Neural progenitor cell (in vitro differentiated cells): ENCODE measurements around the gene SSTR5. TPM values are rescaled to one million over a fixed set of nuclear protein-coding genes. Genes with fewer than 3 reads are reported as not detected.

Source experiments
- DNase-seq: peaks from one replicate; pipeline ENCODE4 v3.0.0-alpha.2; 2016; ENCODE audit warnings: low spot score
- H2AFZ ChIP-seq: fragments of 200-600 bp; sonication (generic); replicated peaks from 2 replicates; pipeline ENCODE4 v1.6.1; 2016; ENCODE audit warnings: antibody characterized with exemption
- H3F3A ChIP-seq: fragments of 200-600 bp; sonication (generic); 2 replicates; pipeline ENCODE4 v1.6.1; 2016; ENCODE audit warnings: antibody characterized with exemption, low read depth
- H3K27ac ChIP-seq: fragments of 200-600 bp; sonication (generic); 2 replicates; pipeline ENCODE4 v1.5.1; 2016; ENCODE audit warnings: mild to moderate bottlenecking
- H3K27me3 ChIP-seq: fragments of 200-600 bp; sonication (generic); 2 replicates; pipeline ENCODE4 v1.6.1; 2016; ENCODE audit warnings: mild to moderate bottlenecking, moderate library complexity
- H3K36me3 ChIP-seq: fragments of 200-600 bp; sonication (generic); 2 replicates; pipeline ENCODE4 v1.5.1; 2016
- H3K4me1 ChIP-seq: fragments of 200-600 bp; sonication (generic); 2 replicates; pipeline ENCODE4 v1.6.1; 2016; ENCODE audit warnings: mixed run types
- H3K4me2 ChIP-seq: fragments of 200-600 bp; sonication (generic); 2 replicates; pipeline ENCODE4 v1.6.1; 2016
- H3K4me3 ChIP-seq: fragments of 200-600 bp; sonication (generic); 2 replicates; pipeline ENCODE4 v1.5.1; 2016
- H3K79me2 ChIP-seq: fragments of 200-600 bp; sonication (generic); 2 replicates; pipeline ENCODE4 v1.6.1; 2016; ENCODE audit warnings: low read depth
- H3K9ac ChIP-seq: fragments of 200-600 bp; sonication (generic); 2 replicates; pipeline ENCODE4 v1.6.1; 2016
- H3K9me3 ChIP-seq: fragments of 200-600 bp; sonication (generic); 2 replicates; pipeline ENCODE4 v1.5.1; 2016; ENCODE audit warnings: low read depth
- H4K20me1 ChIP-seq: fragments of 200-600 bp; sonication (generic); 2 replicates; pipeline ENCODE4 v1.6.1; 2016; ENCODE audit warnings: low read depth
- H3K27ac Mint-ChIP-seq: 3 replicates; pipeline ENCODE4 v1.8.0; 2021; ENCODE audit warnings: mixed read lengths
- H3K27me3 Mint-ChIP-seq: 2 replicates; pipeline ENCODE4 v1.8.0; 2022; ENCODE audit warnings: low read depth, mild to moderate bottlenecking, inconsistent platforms, moderate library complexity, mixed read lengths; ENCODE audit not compliant: insufficient read depth
- H3K36me3 Mint-ChIP-seq: 3 replicates; pipeline ENCODE4 v1.8.0; 2021; ENCODE audit warnings: mixed read lengths
- H3K4me1 Mint-ChIP-seq: 3 replicates; pipeline ENCODE4 v1.8.0; 2021; ENCODE audit warnings: mixed read lengths
- H3K4me3 Mint-ChIP-seq: 3 replicates; pipeline ENCODE4 v1.8.0; 2021; ENCODE audit warnings: mild to moderate bottlenecking, moderate library complexity, mixed read lengths
- H3K9me3 Mint-ChIP-seq: 3 replicates; pipeline ENCODE4 v1.8.0; 2020; ENCODE audit warnings: mixed read lengths
- EZH2 ChIP-seq: fragments of 200-600 bp; sonication (generic); IDR thresholded peaks from 2 replicates; pipeline ENCODE4 v1.6.1; 2017; ENCODE audit warnings: antibody characterized with exemption, mild to moderate bottlenecking, moderate library complexity
- EZH2phosphoT487 ChIP-seq: fragments of 200-600 bp; sonication (generic); IDR thresholded peaks from 2 replicates; pipeline ENCODE4 v1.6.1; 2017; ENCODE audit warnings: antibody characterized with exemption
- total RNA-seq: library from RNA; depleted of rRNA; stranded (reverse); fragments of >200 nt; gene quantifications from 2 replicates; pipeline ENCODE4 v1.2.3, GENCODE V29; 2015; ENCODE audit warnings: low replicate concordance
- TF ChIP-seq, protein P1 (sequence below): fragments of 200-600 bp; sonication (generic); IDR thresholded peaks from 2 replicates; pipeline ENCODE4 v1.5.1; 2017; ENCODE audit warnings: antibody characterized with exemption, mild to moderate bottlenecking

The SSTR5 gene
- total RNA-seq, 1 donor from 2014 or later, result not detected

DNA sequence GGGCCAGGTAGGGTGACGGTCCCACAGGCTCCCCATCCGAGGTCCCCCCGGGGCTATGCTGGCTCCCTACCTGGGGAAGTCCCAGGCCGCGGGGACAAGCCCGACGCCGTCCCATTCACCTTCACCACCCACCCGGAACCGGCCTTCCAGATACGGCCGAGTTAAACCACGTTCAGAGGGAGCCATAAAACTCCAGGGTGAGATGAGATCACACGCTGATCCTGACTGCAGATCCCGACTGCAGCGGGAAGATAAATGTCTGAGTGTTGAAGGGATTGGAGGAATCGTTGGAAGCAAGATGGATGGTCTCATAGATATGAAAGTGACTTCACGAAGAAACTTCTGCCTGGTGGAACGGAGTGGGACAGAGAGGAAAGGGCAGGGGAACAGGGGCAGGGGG lies 37.1 kb downstream of the SSTR5 start:
- no peak for DNase-seq
- TF ChIP-seq, protein P1, sequence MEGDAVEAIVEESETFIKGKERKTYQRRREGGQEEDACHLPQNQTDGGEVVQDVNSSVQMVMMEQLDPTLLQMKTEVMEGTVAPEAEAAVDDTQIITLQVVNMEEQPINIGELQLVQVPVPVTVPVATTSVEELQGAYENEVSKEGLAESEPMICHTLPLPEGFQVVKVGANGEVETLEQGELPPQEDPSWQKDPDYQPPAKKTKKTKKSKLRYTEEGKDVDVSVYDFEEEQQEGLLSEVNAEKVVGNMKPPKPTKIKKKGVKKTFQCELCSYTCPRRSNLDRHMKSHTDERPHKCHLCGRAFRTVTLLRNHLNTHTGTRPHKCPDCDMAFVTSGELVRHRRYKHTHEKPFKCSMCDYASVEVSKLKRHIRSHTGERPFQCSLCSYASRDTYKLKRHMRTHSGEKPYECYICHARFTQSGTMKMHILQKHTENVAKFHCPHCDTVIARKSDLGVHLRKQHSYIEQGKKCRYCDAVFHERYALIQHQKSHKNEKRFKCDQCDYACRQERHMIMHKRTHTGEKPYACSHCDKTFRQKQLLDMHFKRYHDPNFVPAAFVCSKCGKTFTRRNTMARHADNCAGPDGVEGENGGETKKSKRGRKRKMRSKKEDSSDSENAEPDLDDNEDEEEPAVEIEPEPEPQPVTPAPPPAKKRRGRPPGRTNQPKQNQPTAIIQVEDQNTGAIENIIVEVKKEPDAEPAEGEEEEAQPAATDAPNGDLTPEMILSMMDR, result no peak
- TF ChIP-seq EZH2 (no peak), EZH2phosphoT487 (no peak)
- Mint-ChIP-seq H3K27ac (no peak overlapping the region), H3K4me3 (no peak overlapping the region), H3K36me3 (no peaks in the 10 kb centered on the region), H3K4me1 (peaks cover 5% of the 10 kb centered on the region), H3K27me3 (peaks cover 16% of the 10 kb centered on the region), H3K9me3 (no peaks in the 10 kb centered on the region)
- Histone ChIP-seq H3K4me2 (no peak overlapping the region), H3K4me3 (no peak overlapping the region), H3K27ac (no peak overlapping the region), H3K9me3 (no peaks in the 10 kb centered on the region), H3K36me3 (no peaks in the 10 kb centered on the region), H3K27me3 (peaks cover 42% of the 10 kb centered on the region), H3K9ac (no peak overlapping the region), H2AFZ (no peak overlapping the region), H4K20me1 (no peaks in the 10 kb centered on the region), H3K4me1 (no peaks in the 10 kb centered on the region), H3K79me2 (no peaks in the 10 kb centered on the region), H3F3A (no peaks in the 10 kb centered on the region)

DNA sequence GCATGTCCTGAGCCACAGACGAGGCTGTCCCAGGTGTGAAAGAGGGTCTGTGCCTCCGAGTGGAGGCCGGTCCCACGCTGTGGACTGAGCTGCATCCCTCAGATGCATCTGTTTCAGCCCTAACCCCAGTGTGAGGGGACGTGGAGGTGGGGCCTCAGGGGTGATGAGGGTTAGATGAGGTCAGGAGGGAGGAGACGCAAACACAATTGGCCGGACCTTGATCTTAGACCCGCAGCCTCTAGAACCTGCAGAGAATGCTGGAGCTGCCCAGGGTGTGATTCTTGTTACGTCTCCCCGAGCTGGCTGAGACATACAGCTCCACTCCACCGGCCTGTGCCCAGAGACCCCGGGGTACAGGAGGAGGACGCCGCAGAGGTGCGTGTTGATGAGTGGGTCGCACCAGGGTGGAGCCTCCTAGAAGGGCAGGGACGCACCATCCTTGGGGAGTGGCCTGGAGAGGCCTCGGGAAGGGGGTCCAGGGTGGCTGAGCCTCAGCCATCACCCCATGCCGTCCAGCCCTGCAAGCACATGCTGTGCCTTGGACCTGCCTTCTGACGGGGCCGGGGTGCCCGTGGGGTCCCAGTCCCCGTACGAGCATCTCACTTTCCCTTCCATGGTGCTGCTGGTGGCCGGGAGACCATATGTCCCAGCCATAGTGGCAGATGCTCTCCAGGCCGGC lies 40.1 kb downstream of the SSTR5 start:
- Histone ChIP-seq H3K4me3 (no peak overlapping the region), H2AFZ (no peak overlapping the region), H3F3A (no peaks in the 10 kb centered on the region), H3K27ac (no peak overlapping the region), H3K36me3 (no peaks in the 10 kb centered on the region), H3K4me1 (no peaks in the 10 kb centered on the region), H3K79me2 (no peaks in the 10 kb centered on the region), H3K27me3 (peaks cover 37% of the 10 kb centered on the region), H3K9me3 (no peaks in the 10 kb centered on the region), H3K9ac (no peak overlapping the region), H4K20me1 (no peaks in the 10 kb centered on the region), H3K4me2 (no peak overlapping the region)
- H3K27ac Mint-ChIP-seq, result no peak overlapping the region
- DNase-seq, result no peak
- H3K27me3 Mint-ChIP-seq, result peaks cover 12% of the 10 kb centered on the region
- no peaks in the 10 kb centered on the region for H3K36me3 Mint-ChIP-seq
- H3K4me3 Mint-ChIP-seq, result no peak overlapping the region
- H3K9me3 Mint-ChIP-seq, result no peaks in the 10 kb centered on the region
- H3K4me1 Mint-ChIP-seq, result peaks cover 5% of the 10 kb centered on the region
- no peak for TF ChIP-seq EZH2
- no peak for TF ChIP-seq EZH2phosphoT487
- TF ChIP-seq, protein P1, result no peak

DNA sequence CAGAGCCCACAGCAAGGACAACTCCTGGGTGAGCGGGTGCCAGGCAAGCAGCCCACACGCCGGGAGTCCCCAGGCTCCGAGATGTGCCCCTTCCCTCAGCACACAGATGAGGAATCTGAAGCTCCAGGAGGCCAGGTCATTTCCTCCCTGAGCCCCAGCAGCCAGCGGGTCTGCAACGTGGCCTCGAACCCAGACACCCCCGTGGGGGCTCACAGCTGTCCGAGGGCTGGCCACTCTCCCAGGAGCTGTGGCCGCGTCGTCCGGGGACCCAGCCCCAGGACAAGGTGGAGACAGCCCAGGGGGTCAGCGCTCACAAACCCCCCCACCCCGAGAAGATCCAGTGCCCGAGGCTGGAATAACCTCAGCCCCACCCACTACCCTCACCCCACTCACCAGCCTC lies 40.9 kb downstream of the SSTR5 start:
- Mint-ChIP-seq H3K36me3 (no peaks in the 10 kb centered on the region), H3K4me1 (peaks cover 5% of the 10 kb centered on the region), H3K27me3 (peaks cover 13% of the 10 kb centered on the region), H3K9me3 (no peaks in the 10 kb centered on the region), H3K27ac (no peak overlapping the region), H3K4me3 (no peak overlapping the region)
- H3K79me2 ChIP-seq, result no peaks in the 10 kb centered on the region
- DNase-seq, result no peak
- H3K4me1 ChIP-seq, result no peaks in the 10 kb centered on the region
- H3K27me3 ChIP-seq, result peaks cover 32% of the 10 kb centered on the region
- no peak overlapping the region for H3K4me2 ChIP-seq
- no peaks in the 10 kb centered on the region for H4K20me1 ChIP-seq
- H2AFZ ChIP-seq, result no peak overlapping the region
- H3K9me3 ChIP-seq, result no peaks in the 10 kb centered on the region
- H3K4me3 ChIP-seq, result no peak overlapping the region
- no peak overlapping the region for H3K9ac ChIP-seq
- H3F3A ChIP-seq, result no peaks in the 10 kb centered on the region
- no peaks in the 10 kb centered on the region for H3K36me3 ChIP-seq
- no peak overlapping the region for H3K27ac ChIP-seq
- TF ChIP-seq, protein P1, result no peak
- TF ChIP-seq EZH2 (no peak), EZH2phosphoT487 (no peak)
